GM06990 (cell line): ENCODE data around the gene CACNB4.

Experiments
- DNase-seq: peaks from one replicate; pipeline ENCODE4 v3.0.0-alpha.2; 2011; ENCODE audit not compliant: insufficient read length; ENCODE audit errors: extremely low read depth
- H3K27me3 ChIP-seq: replicated peaks from 2 replicates; pipeline ENCODE4 v1.6.0; 2011; ENCODE audit warnings: low read length; ENCODE audit not compliant: control insufficient read depth, insufficient read depth
- H3K36me3 ChIP-seq: 2 replicates; pipeline ENCODE4 v1.5.1; 2011; ENCODE audit warnings: low read length; ENCODE audit not compliant: control insufficient read depth, insufficient read depth
- H3K4me3 ChIP-seq: replicated peaks from 2 replicates; pipeline ENCODE4 v1.5.1; 2011; ENCODE audit warnings: low read depth, mild to moderate bottlenecking, control low read depth, low read length
- CTCF ChIP-seq: IDR thresholded peaks from 2 replicates; pipeline ENCODE4 v1.5.1; 2011; ENCODE audit warnings: low read length, control low read depth, mild to moderate bottlenecking, inconsistent platforms; ENCODE audit not compliant: insufficient read depth, poor library complexity, severe bottlenecking

CACNB4 gene

GRCh38 chr2:152051436-152051835 lies 47.4 kb downstream of the CACNB4 start:
- Histone ChIP-seq H3K36me3 (no peaks in the 10 kb centered on the region), H3K27me3 (no peaks in the 10 kb centered on the region), H3K4me3 (peak overlapping the region; percentile 8; the same call in 1 of the 2 replicates)
- no peak for TF ChIP-seq CTCF
- DNase-seq, result peak; percentile 48

GRCh38 chr2:152050915-152051314 lies 47.9 kb downstream of the CACNB4 start:
- Histone ChIP-seq H3K36me3 (no peaks in the 10 kb centered on the region), H3K27me3 (no peaks in the 10 kb centered on the region), H3K4me3 (no peak overlapping the region; the same call in 1 of the 2 replicates)
- DNase-seq, result peak; percentile 54
- no peak for TF ChIP-seq CTCF

GRCh38 chr2:152050341-152050740 lies 48.5 kb downstream of the CACNB4 start:
- no peaks in the 10 kb centered on the region for H3K36me3 ChIP-seq
- no peak for DNase-seq
- H3K4me3 ChIP-seq, result no peak overlapping the region
- TF ChIP-seq CTCF, result no peak
- H3K27me3 ChIP-seq, result no peaks in the 10 kb centered on the region

- Histone ChIP-seq H3K4me3 (no peak overlapping the region), H3K36me3 (no peaks in the 10 kb centered on the region), H3K27me3 (no peaks in the 10 kb centered on the region)
- no peak for TF ChIP-seq CTCF
- no peak for DNase-seq
Measured at GRCh38 chr2:152049541-152049940, 49.3 kb downstream of the CACNB4 start.

- Histone ChIP-seq H3K27me3 (no peaks in the 10 kb centered on the region), H3K4me3 (no peak overlapping the region), H3K36me3 (no peaks in the 10 kb centered on the region)
- DNase-seq, result no peak
- TF ChIP-seq CTCF, result peak; percentile 51
Measured at GRCh38 chr2:152047824-152048471, 50.9 kb downstream of the CACNB4 start.

- DNase-seq, result peak; percentile 75
- Histone ChIP-seq H3K27me3 (no peaks in the 10 kb centered on the region), H3K36me3 (no peaks in the 10 kb centered on the region), H3K4me3 (no peak overlapping the region)
- no peak for TF ChIP-seq CTCF
Measured at GRCh38 chr2:152046940-152047339, 51.9 kb downstream of the CACNB4 start.
